HL-60 (cell line): ENCODE results near the gene CPNE4.

Source experiments
- DNase-seq, 2 experiments: peaks; one replicate each; pipeline ENCODE4 v3.0.0-alpha.2; 2010 to 2020; ENCODE audit warnings: low read depth in 1 of 2, low spot score in 1 of 2
- H3K27ac ChIP-seq: fragments of 250-450 bp; sonication (Bioruptor Pico); replicated peaks from 2 replicates; pipeline ENCODE4 v1.5.1; 2020; ENCODE audit warnings: mild to moderate bottlenecking, moderate library complexity
- H3K27me3 ChIP-seq: fragments of 250-450 bp; sonication (Bioruptor Pico); 2 replicates; pipeline ENCODE4 v1.5.1; 2021; ENCODE audit warnings: mild to moderate bottlenecking, moderate library complexity; ENCODE audit not compliant: insufficient read depth, poor library complexity, severe bottlenecking
- H3K4me3 ChIP-seq: replicated peaks from 2 replicates; pipeline ENCODE4 v1.5.1; 2011; ENCODE audit warnings: mild to moderate bottlenecking, control low read depth, low read length; ENCODE audit not compliant: insufficient read depth
- GABPA ChIP-seq: IDR thresholded peaks from 2 replicates; pipeline ENCODE4 v1.6.1; 2012; ENCODE audit warnings: low read depth
- POLR2AphosphoS5 ChIP-seq: IDR thresholded peaks from 2 replicates; pipeline ENCODE4 v1.6.1; 2012; ENCODE audit warnings: low read depth
- SPI1 ChIP-seq: IDR thresholded peaks from 2 replicates; pipeline ENCODE4 v1.6.1; 2012; ENCODE audit warnings: low read depth, mild to moderate bottlenecking, borderline replicate concordance
- TF ChIP-seq, protein P1 (sequence below): IDR thresholded peaks from 2 replicates; pipeline ENCODE4 v1.6.1; 2012; ENCODE audit warnings: low read depth; ENCODE audit not compliant: insufficient replicate concordance
- TF ChIP-seq, protein P2 (sequence below): IDR thresholded peaks from one replicate; pipeline ENCODE4 v1.5.1; 2011; ENCODE audit warnings: low read length, control low read depth, inconsistent platforms; ENCODE audit not compliant: insufficient read depth

CPNE4 gene

DNA sequence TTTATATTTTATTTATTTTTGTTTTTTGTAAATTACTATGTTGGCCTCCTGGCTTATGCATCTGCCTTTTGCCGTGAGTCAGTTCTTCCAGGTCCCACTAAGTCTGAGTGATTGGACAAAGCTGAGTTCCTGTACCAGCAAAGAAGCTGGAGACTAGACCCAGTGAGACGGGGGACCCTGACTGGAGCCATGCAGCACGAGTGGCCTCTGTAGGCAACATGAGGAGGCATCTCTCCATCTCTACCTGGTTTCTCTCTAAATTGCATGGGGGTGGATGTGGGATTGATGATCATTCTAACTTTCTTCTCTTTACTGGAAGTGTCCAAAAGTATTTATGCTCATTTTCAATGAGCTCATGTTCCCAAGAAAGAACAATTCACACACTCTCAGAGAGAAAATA is 376.7 kb downstream of the CPNE4 start:
- Histone ChIP-seq H3K27me3 (peaks cover 3% of the 10 kb centered on the region), H3K4me3 (no peak overlapping the region), H3K27ac (no peak overlapping the region)
- no peak for DNase-seq
- TF ChIP-seq SPI1 (no peak), POLR2AphosphoS5 (no peak)
- TF ChIP-seq, protein P1, sequence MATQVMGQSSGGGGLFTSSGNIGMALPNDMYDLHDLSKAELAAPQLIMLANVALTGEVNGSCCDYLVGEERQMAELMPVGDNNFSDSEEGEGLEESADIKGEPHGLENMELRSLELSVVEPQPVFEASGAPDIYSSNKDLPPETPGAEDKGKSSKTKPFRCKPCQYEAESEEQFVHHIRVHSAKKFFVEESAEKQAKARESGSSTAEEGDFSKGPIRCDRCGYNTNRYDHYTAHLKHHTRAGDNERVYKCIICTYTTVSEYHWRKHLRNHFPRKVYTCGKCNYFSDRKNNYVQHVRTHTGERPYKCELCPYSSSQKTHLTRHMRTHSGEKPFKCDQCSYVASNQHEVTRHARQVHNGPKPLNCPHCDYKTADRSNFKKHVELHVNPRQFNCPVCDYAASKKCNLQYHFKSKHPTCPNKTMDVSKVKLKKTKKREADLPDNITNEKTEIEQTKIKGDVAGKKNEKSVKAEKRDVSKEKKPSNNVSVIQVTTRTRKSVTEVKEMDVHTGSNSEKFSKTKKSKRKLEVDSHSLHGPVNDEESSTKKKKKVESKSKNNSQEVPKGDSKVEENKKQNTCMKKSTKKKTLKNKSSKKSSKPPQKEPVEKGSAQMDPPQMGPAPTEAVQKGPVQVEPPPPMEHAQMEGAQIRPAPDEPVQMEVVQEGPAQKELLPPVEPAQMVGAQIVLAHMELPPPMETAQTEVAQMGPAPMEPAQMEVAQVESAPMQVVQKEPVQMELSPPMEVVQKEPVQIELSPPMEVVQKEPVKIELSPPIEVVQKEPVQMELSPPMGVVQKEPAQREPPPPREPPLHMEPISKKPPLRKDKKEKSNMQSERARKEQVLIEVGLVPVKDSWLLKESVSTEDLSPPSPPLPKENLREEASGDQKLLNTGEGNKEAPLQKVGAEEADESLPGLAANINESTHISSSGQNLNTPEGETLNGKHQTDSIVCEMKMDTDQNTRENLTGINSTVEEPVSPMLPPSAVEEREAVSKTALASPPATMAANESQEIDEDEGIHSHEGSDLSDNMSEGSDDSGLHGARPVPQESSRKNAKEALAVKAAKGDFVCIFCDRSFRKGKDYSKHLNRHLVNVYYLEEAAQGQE, result no peak

DNA sequence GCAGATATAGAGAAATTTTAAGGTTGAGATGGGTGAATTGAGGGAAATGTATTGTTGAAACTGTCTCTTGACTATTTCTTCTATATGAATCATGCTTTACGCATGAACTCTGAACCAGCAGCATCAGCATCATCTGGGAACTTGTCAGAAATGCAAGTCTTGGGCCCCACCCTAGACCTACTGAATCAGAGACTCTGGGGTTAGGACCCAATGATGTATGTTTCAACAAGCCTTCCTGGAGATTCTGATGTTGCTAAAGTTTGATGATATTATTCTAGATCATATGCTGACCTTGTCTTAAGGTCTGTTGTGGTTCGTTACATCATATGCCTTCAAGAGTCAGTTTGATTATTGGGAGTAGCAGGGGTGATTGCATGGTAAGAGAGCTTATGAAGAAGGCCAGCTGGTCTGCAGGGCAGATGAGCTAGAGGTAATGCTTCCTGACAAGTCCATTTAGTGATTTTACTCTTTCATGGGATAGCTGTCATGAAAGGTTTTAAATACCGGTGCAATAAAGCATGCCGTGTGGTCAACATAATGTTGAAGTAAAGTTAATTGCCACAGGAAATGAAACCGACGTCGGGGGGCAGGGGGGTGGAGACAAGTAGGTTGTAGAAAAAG is 379.6 kb downstream of the CPNE4 start:
- Histone ChIP-seq H3K27me3 (peaks cover 3% of the 10 kb centered on the region), H3K4me3 (no peak overlapping the region), H3K27ac (no peak overlapping the region)
- no peak for DNase-seq
- TF ChIP-seq GABPA (no peak), POLR2AphosphoS5 (no peak), SPI1 (no peak)
- TF ChIP-seq, protein P1, result no peak
- TF ChIP-seq, protein P2, sequence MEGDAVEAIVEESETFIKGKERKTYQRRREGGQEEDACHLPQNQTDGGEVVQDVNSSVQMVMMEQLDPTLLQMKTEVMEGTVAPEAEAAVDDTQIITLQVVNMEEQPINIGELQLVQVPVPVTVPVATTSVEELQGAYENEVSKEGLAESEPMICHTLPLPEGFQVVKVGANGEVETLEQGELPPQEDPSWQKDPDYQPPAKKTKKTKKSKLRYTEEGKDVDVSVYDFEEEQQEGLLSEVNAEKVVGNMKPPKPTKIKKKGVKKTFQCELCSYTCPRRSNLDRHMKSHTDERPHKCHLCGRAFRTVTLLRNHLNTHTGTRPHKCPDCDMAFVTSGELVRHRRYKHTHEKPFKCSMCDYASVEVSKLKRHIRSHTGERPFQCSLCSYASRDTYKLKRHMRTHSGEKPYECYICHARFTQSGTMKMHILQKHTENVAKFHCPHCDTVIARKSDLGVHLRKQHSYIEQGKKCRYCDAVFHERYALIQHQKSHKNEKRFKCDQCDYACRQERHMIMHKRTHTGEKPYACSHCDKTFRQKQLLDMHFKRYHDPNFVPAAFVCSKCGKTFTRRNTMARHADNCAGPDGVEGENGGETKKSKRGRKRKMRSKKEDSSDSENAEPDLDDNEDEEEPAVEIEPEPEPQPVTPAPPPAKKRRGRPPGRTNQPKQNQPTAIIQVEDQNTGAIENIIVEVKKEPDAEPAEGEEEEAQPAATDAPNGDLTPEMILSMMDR, result no peak

DNA sequence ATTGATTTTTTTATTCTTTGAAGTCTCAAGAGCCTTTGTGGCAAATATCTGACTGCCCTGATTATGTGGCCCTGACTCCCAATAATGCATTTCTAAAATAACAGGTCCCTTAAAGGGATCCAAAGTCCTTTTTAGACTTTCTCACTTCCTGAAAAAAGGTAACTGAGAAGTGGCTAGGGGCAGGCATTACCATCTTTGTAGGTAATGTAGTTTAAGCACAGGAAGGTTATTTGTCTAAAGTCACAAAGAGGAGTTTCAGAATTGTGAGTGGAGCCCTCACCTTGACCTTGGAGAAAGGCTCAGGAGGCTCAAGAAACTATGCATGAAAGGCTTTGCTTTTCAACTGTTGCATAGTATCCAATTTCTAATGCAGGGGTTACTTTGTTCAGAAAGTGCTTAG is 389.2 kb downstream of the CPNE4 start:
- no peak overlapping the region for H3K27ac ChIP-seq
- TF ChIP-seq, protein P1, result no peak
- no peak for TF ChIP-seq GABPA
- no peak for DNase-seq
- H3K27me3 ChIP-seq, result no peaks in the 10 kb centered on the region
- H3K4me3 ChIP-seq, result no peak overlapping the region

DNA sequence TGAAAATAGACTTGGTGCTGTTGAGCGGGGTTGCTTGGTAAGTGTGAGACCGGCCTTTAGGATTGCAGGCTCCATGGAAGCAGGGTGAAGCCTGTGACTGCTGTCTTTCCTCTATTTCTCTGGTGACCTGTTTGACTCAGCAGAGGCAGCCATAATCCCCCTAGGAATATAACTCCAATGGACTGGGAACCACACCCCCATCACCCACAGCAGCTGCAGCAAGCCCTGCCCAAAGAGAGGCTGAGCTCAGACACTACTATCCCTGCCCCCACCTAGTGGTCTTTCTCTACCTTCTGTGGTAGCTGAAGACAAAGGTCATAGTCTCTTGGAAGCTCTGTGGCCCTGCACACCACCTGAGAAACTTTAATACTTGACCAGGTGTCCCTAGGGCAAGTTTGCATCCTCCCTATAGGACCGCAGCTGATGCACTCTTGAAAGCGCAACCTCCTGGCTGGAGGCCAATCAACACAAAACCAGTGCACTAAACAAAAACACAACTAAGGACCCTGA is 398.5 kb downstream of the CPNE4 start:
- Histone ChIP-seq H3K27ac (no peak overlapping the region), H3K4me3 (no peak overlapping the region), H3K27me3 (no peaks in the 10 kb centered on the region)
- TF ChIP-seq, protein P1, result no peak
- TF ChIP-seq POLR2AphosphoS5 (no peak), GABPA (no peak), SPI1 (no peak)
- TF ChIP-seq, protein P2, result no peak
- no peak for DNase-seq
